IMR-90 (cell line): ENCODE results near the gene MGAT5B. TPM values are rescaled to one million over a fixed set of nuclear protein-coding genes. Genes with fewer than 3 reads are reported as not detected.

Source experiments
- ATAC-seq: fragments of 200-7000 bp; cut with Tn5 transposase; 2 replicates; pipeline ENCODE4 v1.9.1; 2020; ENCODE audit warnings: low read depth, mild to moderate bottlenecking, moderate library complexity
- BruUV-seq: library from RNA; stranded (reverse); fragments of 400-500 nt; replicated peaks from 2 replicates; lab custom pipeline; 2021; lab: Mats Ljungman, UMichigan
- CTCF ChIA-PET: fragments of 300-600 bp; formaldehyde crosslinking; extraction: SDS; loops from one replicate; lab custom pipeline; 2021; ENCODE audit warnings: antibody characterized with exemption; lab: Yijun Ruan, JAX
- POLR2A ChIA-PET: fragments of 300-600 bp; sonication (Branson Sonifier 250); formaldehyde crosslinking; loops from one replicate; lab custom pipeline; 2022; ENCODE audit warnings: antibody characterized with exemption; ENCODE audit not compliant: unreplicated experiment; lab: Charles Lee
- DNase-seq: peaks from one replicate; pipeline ENCODE4 v3.0.0; 2013
- H2AFZ ChIP-seq: replicated peaks from 2 replicates; pipeline ENCODE3; 2013; ENCODE audit warnings: low read length, mild to moderate bottlenecking; ENCODE audit not compliant: poor library complexity
- H2AK5ac ChIP-seq: 2 replicates; pipeline ENCODE4 v1.6.1; 2013; ENCODE audit warnings: low read depth, low read length, inconsistent platforms
- H2AK9ac ChIP-seq: replicated peaks from 2 replicates; pipeline ENCODE3; 2013; ENCODE audit warnings: mild to moderate bottlenecking, low read depth, low read length, moderate library complexity; ENCODE audit not compliant: poor library complexity
- H2BK120ac ChIP-seq: 2 replicates; pipeline ENCODE4 v1.6.1; 2013; ENCODE audit warnings: low read depth, low read length, inconsistent platforms
- H2BK15ac ChIP-seq: 3 replicates; pipeline ENCODE4 v1.6.1; 2013; ENCODE audit warnings: low read depth, low read length, inconsistent platforms
- H2BK20ac ChIP-seq: 2 replicates; pipeline ENCODE4 v1.6.1; 2013; ENCODE audit warnings: low read depth, mild to moderate bottlenecking, inconsistent platforms, low read length, moderate library complexity
- H2BK5ac ChIP-seq: 2 replicates; pipeline ENCODE4 v1.6.1; 2013; ENCODE audit warnings: mild to moderate bottlenecking, low read depth, low read length, inconsistent platforms; ENCODE audit not compliant: poor library complexity, severe bottlenecking
- H3K14ac ChIP-seq: replicated peaks from 2 replicates; pipeline ENCODE4 v1.6.1; 2013; ENCODE audit warnings: low read depth, low read length, inconsistent platforms
- H3K18ac ChIP-seq: 2 replicates; pipeline ENCODE4 v1.6.1; 2013; ENCODE audit warnings: low read depth, low read length, control low read depth
- H3K23ac ChIP-seq: 2 replicates; pipeline ENCODE4 v1.6.1; 2013; ENCODE audit warnings: low read depth, low read length, inconsistent platforms
- H3K27ac ChIP-seq: 2 replicates; pipeline ENCODE4 v1.5.1; 2013; ENCODE audit warnings: mild to moderate bottlenecking, control low read depth, low read length; ENCODE audit not compliant: insufficient read depth
- H3K27me3 ChIP-seq: 2 replicates; pipeline ENCODE4 v1.6.1; 2013; ENCODE audit warnings: low read length; ENCODE audit not compliant: control insufficient read depth, insufficient read depth
- H3K36me3 ChIP-seq: 2 replicates; pipeline ENCODE4 v1.6.1; 2013; ENCODE audit warnings: low read length, mixed read lengths; ENCODE audit not compliant: control insufficient read depth, insufficient read depth
- H3K4ac ChIP-seq: 2 replicates; pipeline ENCODE4 v1.6.1; 2013; ENCODE audit warnings: low read depth, low read length, inconsistent platforms
- H3K4me1 ChIP-seq: 2 replicates; pipeline ENCODE4 v1.6.1; 2013; ENCODE audit warnings: low read length, mixed read lengths; ENCODE audit not compliant: control insufficient read depth, insufficient read depth
- H3K4me2 ChIP-seq: 2 replicates; pipeline ENCODE4 v1.6.1; 2013; ENCODE audit warnings: low read depth, mild to moderate bottlenecking, control low read depth, low read length, moderate library complexity
- H3K4me3 ChIP-seq: 2 replicates; pipeline ENCODE4 v1.5.1; 2013; ENCODE audit warnings: low read depth, mild to moderate bottlenecking, control low read depth, low read length, moderate library complexity; ENCODE audit not compliant: insufficient read depth
- H3K56ac ChIP-seq: 2 replicates; pipeline ENCODE4 v1.6.1; 2013; ENCODE audit warnings: low read length, inconsistent platforms; ENCODE audit not compliant: insufficient read depth; ENCODE audit errors: extremely low read depth
- H3K79me1 ChIP-seq, 2 experiments: 2 replicates each; pipeline ENCODE4 v1.6.1; 2013; ENCODE audit warnings: low read length in 2 of 2, inconsistent platforms in 1 of 2, low read depth in 1 of 2
- H3K9ac ChIP-seq: 2 replicates; pipeline ENCODE4 v1.6.1; 2013; ENCODE audit warnings: low read depth, low read length, control low read depth
- H3K9me1 ChIP-seq: 2 replicates; pipeline ENCODE4 v1.6.1; 2013; ENCODE audit warnings: low read length, inconsistent platforms; ENCODE audit not compliant: insufficient read depth
- H3K9me3 ChIP-seq: 2 replicates; pipeline ENCODE4 v1.6.1; 2013; ENCODE audit warnings: low read length; ENCODE audit not compliant: control insufficient read depth, insufficient read depth
- H4K20me1 ChIP-seq: 2 replicates; pipeline ENCODE4 v1.6.1; 2013; ENCODE audit warnings: low read length, inconsistent platforms; ENCODE audit not compliant: insufficient read depth
- H4K5ac ChIP-seq: 2 replicates; pipeline ENCODE4 v1.6.1; 2013; ENCODE audit warnings: mild to moderate bottlenecking, low read depth, low read length, control low read depth
- H4K8ac ChIP-seq, 2 experiments: 2 replicates each; pipeline ENCODE4 v1.6.1; 2013; ENCODE audit warnings: low read depth in 2 of 2, low read length in 2 of 2, control low read depth in 1 of 2, inconsistent platforms in 1 of 2
- H4K91ac ChIP-seq: 2 replicates; pipeline ENCODE4 v1.6.1; 2013; ENCODE audit warnings: low read depth, low read length, inconsistent platforms; ENCODE audit not compliant: insufficient read depth
- CTCF ChIP-seq: conservative IDR thresholded peaks from 2 replicates; pipeline ENCODE4 v1.5.1; 2012; ENCODE audit warnings: mild to moderate bottlenecking, low read depth, low read length, improper control_type of control experiment
- FOS ChIP-seq: fragments of 150-350 bp; IDR thresholded peaks from 2 replicates; pipeline ENCODE4 v1.6.1; 2016; ENCODE audit warnings: low read depth, low read length
- MAFK ChIP-seq: IDR thresholded peaks from 2 replicates; pipeline ENCODE4 v1.6.1; 2012; ENCODE audit warnings: low read depth, low read length, improper control_type of control experiment
- MAZ ChIP-seq: IDR thresholded peaks from 2 replicates; pipeline ENCODE4 v1.6.1; 2012; ENCODE audit warnings: low read depth, mild to moderate bottlenecking, low read length, improper control_type of control experiment, moderate library complexity, borderline replicate concordance
- USF2 ChIP-seq: fragments of 150-350 bp; IDR thresholded peaks from 2 replicates; pipeline ENCODE4 v1.6.1; 2017; ENCODE audit warnings: mild to moderate bottlenecking, antibody characterized with exemption, low read length, low read depth
- WGBS, 2 experiments: methylation state at CpG; one replicate each; pipeline versions ENCODE4 v1.1.5 to v1.1.7; 2013; ENCODE audit warnings: missing lambda C conversion rate in 2 of 2; ENCODE audit not compliant: insufficient read length in 1 of 2; ENCODE audit errors: extremely low coverage in 2 of 2; 5-methylcytosine and 5-hydroxymethylcytosine counted together
- dilution Hi-C: fragments of 300-500 bp; cut with HindIII; formaldehyde crosslinking; loops from one replicate; pipeline ENCODE4 v1.14.3; 2018; ENCODE audit warnings: low sequenced_read_pairs; ENCODE audit not compliant: unreplicated experiment
- in situ Hi-C: fragments of 300-500 bp; cut with MboI; formaldehyde crosslinking; loops from 3 replicates; pipeline ENCODE4 v1.14.3; 2019; ENCODE audit warnings: low sequenced_read_pairs, inconsistent platforms, mixed read lengths
- intact Hi-C: fragments of 100-400 bp; cut with micrococcal nuclease; formaldehyde crosslinking; loops from 2 replicates; pipeline ENCODE4 v1.10.0; 2022
- polyA plus RNA-seq, 3 experiments: library from polyadenylated mRNA; depleted of rRNA; stranded (reverse); fragments of >200 nt; gene quantifications; 2 replicates each; pipeline ENCODE4 v1.2.3, GENCODE V29; 2012; ENCODE audit warnings: low replicate concordance in 1 of 3
- total RNA-seq: library from RNA; depleted of rRNA; stranded (reverse); fragments of >200 nt; gene quantifications from 2 replicates; pipeline ENCODE4 v1.2.3, GENCODE V29; 2012

Gene MGAT5B
- total and polyA plus RNA-seq, 2 of the 4 experiments (the other 2 are of a cell fraction): 0.54 to 2.0 TPM

GRCh38 chr17:76893623-76894334 lies 25.6 kb downstream of the MGAT5B start:
- H3K27me3 ChIP-seq: peaks cover 8% of the 10 kb centered on the region; the same call in 1 of the 2 replicates
- no peaks in the 10 kb centered on the region for H3K9me1 ChIP-seq
- H2AK5ac ChIP-seq: no peak overlapping the region
- H3K9me3 ChIP-seq: peaks cover 5% of the 10 kb centered on the region; the same call in 1 of the 2 replicates
- POLR2A ChIA-PET: no interaction called here
- no peak overlapping the region for H3K18ac ChIP-seq
- H3K79me1 ChIP-seq: no peaks in the 10 kb centered on the region
- H2BK15ac ChIP-seq: no peak overlapping the region
- H2AFZ ChIP-seq: no peak overlapping the region
- no peak overlapping the region for H4K5ac ChIP-seq
- H2BK5ac ChIP-seq: no peak overlapping the region
- no peak overlapping the region for H4K8ac ChIP-seq
- ATAC-seq (no peak), DNase-seq (no peak)
- H3K14ac ChIP-seq: no peak overlapping the region
- no peak overlapping the region for H3K4ac ChIP-seq
- intact Hi-C loops: no loop called here
- H3K4me2 ChIP-seq: no peak overlapping the region
- TF ChIP-seq CTCF (no peak), USF2 (no peak), MAZ (no peak), FOS (no peak), MAFK (no peak)
- H3K4me3 ChIP-seq: no peak overlapping the region
- dilution Hi-C loops: no loop called here
- H2BK120ac ChIP-seq: no peak overlapping the region
- CTCF ChIA-PET: no interaction called here
- no peak overlapping the region for H3K27ac ChIP-seq
- H3K56ac ChIP-seq: no peak overlapping the region
- no peak overlapping the region for H2AK9ac ChIP-seq
- 60% methylated on average over 5 of the region's 13 CpGs; no CpG with 5 or more reads in 1 of the 2 experiments for WGBS, 2 experiments
- no peaks in the 10 kb centered on the region for H3K4me1 ChIP-seq
- in situ Hi-C loops: no loop called here
- H3K9ac ChIP-seq: no peak overlapping the region
- H3K23ac ChIP-seq: no peak overlapping the region
- H2BK20ac ChIP-seq: no peak overlapping the region
- no TSS peak for BruUV-seq
- H4K91ac ChIP-seq: no peak overlapping the region
- H3K36me3 ChIP-seq: no peaks in the 10 kb centered on the region
- H4K20me1 ChIP-seq: no peaks in the 10 kb centered on the region
